Measurements from ENCODE around the gene PDIK1L.

DNA sequence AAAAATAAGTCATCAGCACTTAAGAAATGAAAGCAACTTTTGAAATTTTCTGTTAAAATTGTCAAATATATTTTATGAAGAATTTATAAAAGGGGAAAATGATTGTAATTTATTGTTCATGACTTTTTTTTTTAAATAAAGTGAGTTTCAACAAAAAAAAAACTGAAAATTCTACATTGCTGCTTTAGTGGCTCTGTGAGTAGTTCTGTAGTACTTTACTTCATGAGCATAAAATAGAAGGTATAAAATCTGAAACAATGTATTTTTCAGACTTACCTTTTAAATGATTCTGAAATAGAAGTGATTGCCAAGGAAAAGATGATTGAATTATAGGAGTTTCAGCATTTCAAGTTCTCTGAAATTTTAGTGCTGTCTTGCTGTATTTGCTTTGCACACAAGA is 13.8 kb downstream of the PDIK1L start:
- TF ChIP-seq GATA2 (IDR thresholded peaks at IDR 0.05; ENCODE audit: low read depth, low read length) (no peak), GATA3 (IDR thresholded peaks at IDR 0.05; ENCODE audit: low read depth, low read length) (no peak)
